Adrenal gland (tissue), 12 donors: Measurements from ENCODE around the gene HIPK2. TPM values are rescaled to one million over a fixed set of nuclear protein-coding genes. Genes with fewer than 3 reads are reported as not detected.
A peak's percentile ranks its signal among the peaks of the same experiment; 100 is the strongest.

ENCODE experiments used
- DNase-seq, 7 donors: peaks; one replicate each; pipeline ENCODE4 v3.0.0-alpha.2; 2019 to 2020
- H3K27ac ChIP-seq, 5 donors: fragments of 200-600 bp; sonication (generic) in 4 of 5; 1 replicate in 3 of 5; 2 replicates in 2 of 5; pipeline versions ENCODE4 v1.5.1 to v1.8.0; 2016 to 2020; ENCODE audit warnings: mild to moderate bottlenecking in 1 of 5
- H3K27me3 ChIP-seq: fragments of 200-600 bp; 2 replicates; pipeline ENCODE4 v1.8.0; 2021
- H3K36me3 ChIP-seq, 2 donors: fragments of 200-600 bp; replicated peaks in 1 of 2; 1 replicate in 1 of 2; 2 replicates in 1 of 2; pipeline versions ENCODE4 v1.5.1 to v1.8.0; 2018 to 2022
- H3K4me1 ChIP-seq, 2 donors: fragments of 200-600 bp; replicated peaks in 1 of 2; 1 replicate in 1 of 2; 2 replicates in 1 of 2; pipeline versions ENCODE4 v1.5.1 to v1.8.0; 2018 to 2021
- H3K4me3 ChIP-seq, 4 donors: fragments of 200-600 bp; sonication (generic) in 3 of 4; one replicate each; pipeline ENCODE4 v1.5.1; 2016 to 2018
- H3K9me3 ChIP-seq, 3 donors: fragments of 200-600 bp; sonication (generic) in 1 of 3; replicated peaks in 1 of 3; 1 replicate in 2 of 3; 2 replicates in 1 of 3; pipeline versions ENCODE4 v1.5.1 to v1.8.0; 2016 to 2021
- POLR2A ChIP-seq, 2 donors: fragments of 450-650 bp; IDR thresholded peaks; one replicate each; pipeline ENCODE4 v1.6.1; 2017; ENCODE audit warnings: antibody characterized with exemption in 2 of 2, mild to moderate bottlenecking in 2 of 2, moderate library complexity in 1 of 2
- WGBS, 4 donors: extraction: QIAGEN DNeasy Blood & Tissue Kit in 2 of 4; methylation state at CpG; one replicate each; pipeline versions ENCODE4 v1.1.5 to v1.1.7; 2013 to 2017; 5-methylcytosine and 5-hydroxymethylcytosine counted together
- intact Hi-C, 2 donors: fragments of 100-400 bp; cut with DNase I; formaldehyde crosslinking; loops; one replicate each; pipeline versions ENCODE4 v1.14.1 to v1.15.0; 2022 to 2023
- polyA plus RNA-seq, 3 donors: library from polyadenylated mRNA; stranded (reverse); fragments of 200-250 nt in 2 of 3; fragments of 350-450 nt in 1 of 3; fragmentation: Illumina TruSeq in 1 of 3; extraction: RNeasy Lipid Tissue Mini Kit (QIAGEN cat#74804) in 1 of 3; gene quantifications; one replicate each; pipeline ENCODE4 v1.2.3, GENCODE V29; 2013 to 2014
- total RNA-seq, 9 donors: library from RNA; depleted of rRNA in 4 of 9; stranded (reverse); fragments of >200 nt in 4 of 9; fragments of 120-200 nt in 1 of 9; fragmentation: NEBNext Ultra II Directional in 1 of 9; extraction: Animal tissue kit (Norgen Biotek cat#: 25700) in 1 of 9; gene quantifications; one replicate each; pipeline versions ENCODE4 v1.1.0 to v1.2.4, GENCODE V29; 2013 to 2023
- TF ChIP-seq, protein P1 (sequence below), 6 experiments: fragments of 450-650 bp in 4 of 6; fragments of 200-600 bp in 2 of 6; sonication (generic) in 1 of 6; IDR thresholded peaks; 1 replicate in 5 of 6; 2 replicates in 1 of 6; pipeline versions ENCODE4 v1.5.1 to v1.8.0; 2016 to 2021; ENCODE audit warnings: antibody characterized with exemption in 6 of 6, mild to moderate bottlenecking in 2 of 6, moderate library complexity in 1 of 6
- donor health status: healthy with polysubstance abuse.
- donor health status: Bipolar disorder and iron deficiency.
- donor health status: DM: yes; HTN: yes; CAD: no.
- donor health status: DM: no; HTN: no; CAD: no.
- donor health status: DM: no; HTN: no; CAD: no.
- donor health status: DM: yes; HTN: yes; CAD: no.

The HIPK2 gene
- total and polyA plus RNA-seq, 12 donors, result 4.7 to 82.4 (median 49.8) TPM

DNA sequence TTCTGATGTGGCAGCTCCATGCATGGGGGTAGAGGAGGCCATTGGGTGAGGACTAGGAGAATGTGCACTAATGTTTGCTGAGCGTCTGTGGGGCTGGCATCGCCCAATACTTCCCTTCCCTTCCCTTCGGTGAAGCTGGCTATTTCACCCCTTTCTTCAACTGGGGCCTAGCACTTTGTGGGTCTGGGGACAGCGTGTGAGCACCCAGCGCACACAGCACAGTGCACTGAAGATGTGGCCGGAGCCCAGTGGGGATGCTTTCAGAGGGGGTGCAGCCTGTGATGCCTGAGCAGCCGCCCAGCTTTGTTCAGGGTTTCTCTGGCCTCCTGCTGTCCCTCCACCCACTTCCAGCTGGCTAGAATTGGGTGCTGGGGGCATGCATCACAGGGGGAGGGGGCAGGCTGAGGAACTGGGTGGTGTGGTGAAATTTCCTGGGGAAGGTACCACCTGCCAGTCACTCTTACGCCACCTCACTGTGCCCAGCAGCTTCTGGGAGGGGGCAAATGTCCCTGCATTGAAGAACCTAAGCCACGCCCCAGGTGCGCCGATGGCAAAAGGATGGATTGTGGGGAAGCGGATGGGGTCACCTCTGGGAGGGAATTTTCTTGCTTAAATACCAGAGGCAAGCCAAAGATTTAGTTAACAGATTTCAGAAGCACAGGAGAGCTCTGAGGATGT is 208.8 kb downstream of the HIPK2 start:
- Histone ChIP-seq H3K27me3 (no peaks in the 10 kb centered on the region), H3K36me3 (peaks cover 0 to 19% of the 10 kb centered on the region in 2 donors), H3K4me1 (no peaks in the 10 kb centered on the region), H3K9me3 (no peaks in the 10 kb centered on the region), H3K4me3 (no peak overlapping the region), H3K27ac (no peak overlapping the region)
- intact Hi-C loops, result no loop called here
- WGBS, 4 donors, result 95 to 99% (median 97%) methylated on average over 5 to 12 of the region's 12 CpGs
- DNase-seq, result peak in 1 of 7 donors; percentile 36
- no peak for TF ChIP-seq POLR2A (IDR thresholded peaks at IDR 0.05)
- TF ChIP-seq, protein P1, sequence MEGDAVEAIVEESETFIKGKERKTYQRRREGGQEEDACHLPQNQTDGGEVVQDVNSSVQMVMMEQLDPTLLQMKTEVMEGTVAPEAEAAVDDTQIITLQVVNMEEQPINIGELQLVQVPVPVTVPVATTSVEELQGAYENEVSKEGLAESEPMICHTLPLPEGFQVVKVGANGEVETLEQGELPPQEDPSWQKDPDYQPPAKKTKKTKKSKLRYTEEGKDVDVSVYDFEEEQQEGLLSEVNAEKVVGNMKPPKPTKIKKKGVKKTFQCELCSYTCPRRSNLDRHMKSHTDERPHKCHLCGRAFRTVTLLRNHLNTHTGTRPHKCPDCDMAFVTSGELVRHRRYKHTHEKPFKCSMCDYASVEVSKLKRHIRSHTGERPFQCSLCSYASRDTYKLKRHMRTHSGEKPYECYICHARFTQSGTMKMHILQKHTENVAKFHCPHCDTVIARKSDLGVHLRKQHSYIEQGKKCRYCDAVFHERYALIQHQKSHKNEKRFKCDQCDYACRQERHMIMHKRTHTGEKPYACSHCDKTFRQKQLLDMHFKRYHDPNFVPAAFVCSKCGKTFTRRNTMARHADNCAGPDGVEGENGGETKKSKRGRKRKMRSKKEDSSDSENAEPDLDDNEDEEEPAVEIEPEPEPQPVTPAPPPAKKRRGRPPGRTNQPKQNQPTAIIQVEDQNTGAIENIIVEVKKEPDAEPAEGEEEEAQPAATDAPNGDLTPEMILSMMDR (IDR thresholded peaks at IDR 0.05), result no peak

DNA sequence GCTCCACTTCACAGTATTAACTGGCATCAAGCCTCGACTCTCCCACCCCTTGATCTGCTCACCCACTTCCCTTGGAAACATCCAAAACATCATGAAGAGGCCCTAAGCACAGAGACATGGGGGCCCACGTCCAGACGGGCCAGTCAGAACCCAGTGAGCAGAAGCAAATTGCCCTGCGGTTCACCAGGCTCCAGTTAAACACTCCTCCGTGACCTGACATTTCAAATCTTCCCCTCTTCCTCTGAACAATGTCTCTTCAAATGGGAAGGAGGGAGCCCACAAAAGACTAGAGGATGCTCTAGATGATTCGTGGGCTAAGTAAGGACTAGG is 209.5 kb downstream of the HIPK2 start:
- H3K9me3 ChIP-seq, result no peaks in the 10 kb centered on the region
- intact Hi-C loops, result no loop called here
- H3K36me3 ChIP-seq, result peaks cover 0 to 12% of the 10 kb centered on the region in 2 donors
- no peak for DNase-seq
- H3K27me3 ChIP-seq, result no peaks in the 10 kb centered on the region
- TF ChIP-seq POLR2A (IDR thresholded peaks at IDR 0.05), result no peak
- TF ChIP-seq, protein P1 (IDR thresholded peaks at IDR 0.05), result no peak
- H3K4me3 ChIP-seq, result no peak overlapping the region
- H3K4me1 ChIP-seq, result no peaks in the 10 kb centered on the region
- H3K27ac ChIP-seq, result no peak overlapping the region
- WGBS, 4 donors, result 89 to 93% (median 91%) methylated on average over 6 of the region's 6 CpGs

DNA sequence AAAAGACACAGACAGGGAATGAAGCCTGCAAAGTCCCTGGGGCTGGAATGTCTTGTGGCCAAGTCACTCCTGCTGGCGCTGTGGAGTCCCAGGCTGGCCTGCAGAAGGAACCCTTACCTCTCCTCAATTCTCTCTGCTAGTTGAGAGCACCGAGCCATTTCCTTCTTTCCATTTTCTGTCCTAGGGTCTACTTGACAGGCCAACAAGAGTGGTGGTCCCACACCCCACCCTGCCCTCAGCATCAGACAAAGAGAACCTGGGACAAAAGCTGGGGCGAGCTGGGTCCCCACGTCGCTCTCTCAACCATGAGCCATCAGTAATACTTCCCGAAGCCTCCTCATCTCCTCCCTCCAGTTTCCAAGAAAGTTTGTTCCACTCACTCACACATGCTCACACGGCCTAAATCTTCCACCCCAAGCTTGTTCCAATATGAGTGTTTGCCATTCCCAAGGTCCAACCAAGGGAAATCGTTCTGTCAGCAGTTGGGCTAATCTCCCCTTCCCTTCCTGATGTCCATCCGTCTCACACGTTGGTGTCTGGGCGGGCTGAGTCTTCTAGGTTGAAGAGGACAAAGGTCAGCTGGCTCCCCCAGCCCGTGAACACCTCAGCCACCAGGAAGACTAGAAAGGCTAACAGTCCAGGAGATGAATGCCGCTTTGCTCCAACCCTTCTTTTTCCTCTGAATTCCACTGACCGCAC is 210.0 kb downstream of the HIPK2 start:
- TF ChIP-seq POLR2A (IDR thresholded peaks at IDR 0.05), result no peak
- TF ChIP-seq, protein P1 (IDR thresholded peaks at IDR 0.05), result no peak
- Histone ChIP-seq H3K4me3 (no peak overlapping the region), H3K4me1 (no peaks in the 10 kb centered on the region), H3K36me3 (peaks cover 0 to 7% of the 10 kb centered on the region in 2 donors), H3K27ac (no peak overlapping the region), H3K9me3 (no peaks in the 10 kb centered on the region), H3K27me3 (no peaks in the 10 kb centered on the region)
- DNase-seq, result peak in 1 of 7 donors; percentile 31
- 88 to 95% (median 92%) methylated on average over 14 of the region's 14 CpGs for WGBS, 4 donors
- intact Hi-C loops, result no loop called here

DNA sequence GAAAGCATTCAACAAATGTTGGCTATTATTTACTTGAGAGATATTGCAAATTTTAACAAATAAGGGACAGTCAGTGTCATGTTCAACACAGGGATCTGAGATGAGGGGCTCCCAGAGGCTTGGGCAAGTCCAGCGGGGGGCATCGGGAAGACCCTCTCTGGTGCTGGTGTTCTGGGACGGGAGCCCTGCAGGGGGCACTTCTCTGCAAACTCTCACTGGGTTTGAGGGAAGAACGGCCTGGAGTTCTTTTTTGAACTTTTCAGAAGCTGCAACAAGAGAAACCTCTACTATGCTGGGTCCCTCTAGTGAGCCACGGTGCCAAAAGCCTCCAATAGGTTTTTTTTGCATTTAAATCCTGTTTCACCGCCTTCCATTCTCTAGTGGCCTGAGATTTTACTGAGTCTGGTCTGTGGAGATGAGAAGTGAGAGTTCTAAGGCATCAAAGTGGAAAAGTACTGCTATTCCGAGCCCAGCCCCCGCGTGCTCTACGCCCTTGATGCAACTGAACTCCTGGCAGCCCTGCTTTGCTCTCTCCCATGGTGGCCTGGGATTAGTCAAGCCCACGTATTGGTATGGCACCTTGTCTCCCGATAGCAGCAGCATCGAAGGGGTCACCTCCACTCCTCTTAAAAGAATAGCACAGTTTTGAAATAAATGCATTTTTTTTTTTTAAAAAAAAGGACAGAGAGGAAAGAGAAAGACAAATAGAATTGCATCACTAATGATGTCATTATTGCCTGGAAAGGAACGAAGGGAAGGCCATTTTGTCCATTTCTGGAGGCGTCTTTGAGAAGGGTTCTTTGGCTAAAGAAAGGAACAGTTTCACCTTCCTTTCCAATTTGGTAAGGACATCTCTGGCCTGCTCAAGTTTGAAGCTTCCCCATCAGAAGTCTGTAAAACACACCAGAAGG is 210.8 kb downstream of the HIPK2 start:
- peak in 1 of 7 donors; percentile 34 for DNase-seq
- no peaks in the 10 kb centered on the region for H3K9me3 ChIP-seq
- no peaks in the 10 kb centered on the region for H3K4me1 ChIP-seq
- no peaks in the 10 kb centered on the region for H3K27me3 ChIP-seq
- intact Hi-C loops, result no loop called here
- 91 to 95% (median 92%) methylated on average over 13 to 15 of the region's 15 CpGs for WGBS, 4 donors
- TF ChIP-seq, protein P1 (IDR thresholded peaks at IDR 0.05), result no peak
- TF ChIP-seq POLR2A (IDR thresholded peaks at IDR 0.05), result no peak
- H3K4me3 ChIP-seq, result no peak overlapping the region
- no peak overlapping the region for H3K27ac ChIP-seq
- peaks cover 0 to 5% of the 10 kb centered on the region in 2 donors for H3K36me3 ChIP-seq
